ENCODE results near the gene PROS1.

DNA sequence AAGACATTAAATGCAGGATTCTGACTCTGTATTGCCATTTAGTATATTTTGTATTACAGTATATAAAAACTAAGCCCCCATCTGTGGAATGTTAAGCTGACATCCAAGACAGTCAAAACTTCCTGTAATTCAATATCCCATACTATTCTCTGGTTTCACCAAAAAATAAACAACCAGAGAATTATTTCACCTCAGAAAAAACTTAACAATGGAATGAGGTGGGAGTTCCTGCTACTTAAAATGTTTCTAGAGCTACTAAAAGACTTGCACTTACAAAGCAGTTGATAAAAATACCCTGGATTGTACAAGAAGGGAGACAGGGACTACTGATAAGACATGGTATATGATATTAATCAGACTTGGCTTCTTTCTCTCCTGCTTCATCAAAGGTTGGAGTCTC is 14.6 kb upstream of the PROS1 start:
- TF ChIP-seq, protein P1, sequence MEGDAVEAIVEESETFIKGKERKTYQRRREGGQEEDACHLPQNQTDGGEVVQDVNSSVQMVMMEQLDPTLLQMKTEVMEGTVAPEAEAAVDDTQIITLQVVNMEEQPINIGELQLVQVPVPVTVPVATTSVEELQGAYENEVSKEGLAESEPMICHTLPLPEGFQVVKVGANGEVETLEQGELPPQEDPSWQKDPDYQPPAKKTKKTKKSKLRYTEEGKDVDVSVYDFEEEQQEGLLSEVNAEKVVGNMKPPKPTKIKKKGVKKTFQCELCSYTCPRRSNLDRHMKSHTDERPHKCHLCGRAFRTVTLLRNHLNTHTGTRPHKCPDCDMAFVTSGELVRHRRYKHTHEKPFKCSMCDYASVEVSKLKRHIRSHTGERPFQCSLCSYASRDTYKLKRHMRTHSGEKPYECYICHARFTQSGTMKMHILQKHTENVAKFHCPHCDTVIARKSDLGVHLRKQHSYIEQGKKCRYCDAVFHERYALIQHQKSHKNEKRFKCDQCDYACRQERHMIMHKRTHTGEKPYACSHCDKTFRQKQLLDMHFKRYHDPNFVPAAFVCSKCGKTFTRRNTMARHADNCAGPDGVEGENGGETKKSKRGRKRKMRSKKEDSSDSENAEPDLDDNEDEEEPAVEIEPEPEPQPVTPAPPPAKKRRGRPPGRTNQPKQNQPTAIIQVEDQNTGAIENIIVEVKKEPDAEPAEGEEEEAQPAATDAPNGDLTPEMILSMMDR (conservative IDR thresholded peaks at IDR 0.05; ENCODE audit: low read depth, low read length), result no peak
- TF ChIP-seq EZH2 (IDR thresholded peaks at IDR 0.05; ENCODE audit: borderline replicate concordance, low read depth, low read length, poor library complexity, severe bottlenecking), result no peak
